GM19397 (cell line): ENCODE results near the gene HMGB3.
"Not testable (repeated sequence)": the region's sequence is repeated elsewhere in the genome, so short reads cannot be mapped to it uniquely, and the experiment has no call there.

ENCODE experiments used
- ATAC-seq: cut with Tn5 transposase; IDR thresholded peaks from one replicate; pipeline ENCODE4 v1.9.1; 2021; ENCODE audit warnings: mild to moderate bottlenecking, moderate library complexity; ENCODE audit not compliant: unreplicated experiment

Gene HMGB3

DNA sequence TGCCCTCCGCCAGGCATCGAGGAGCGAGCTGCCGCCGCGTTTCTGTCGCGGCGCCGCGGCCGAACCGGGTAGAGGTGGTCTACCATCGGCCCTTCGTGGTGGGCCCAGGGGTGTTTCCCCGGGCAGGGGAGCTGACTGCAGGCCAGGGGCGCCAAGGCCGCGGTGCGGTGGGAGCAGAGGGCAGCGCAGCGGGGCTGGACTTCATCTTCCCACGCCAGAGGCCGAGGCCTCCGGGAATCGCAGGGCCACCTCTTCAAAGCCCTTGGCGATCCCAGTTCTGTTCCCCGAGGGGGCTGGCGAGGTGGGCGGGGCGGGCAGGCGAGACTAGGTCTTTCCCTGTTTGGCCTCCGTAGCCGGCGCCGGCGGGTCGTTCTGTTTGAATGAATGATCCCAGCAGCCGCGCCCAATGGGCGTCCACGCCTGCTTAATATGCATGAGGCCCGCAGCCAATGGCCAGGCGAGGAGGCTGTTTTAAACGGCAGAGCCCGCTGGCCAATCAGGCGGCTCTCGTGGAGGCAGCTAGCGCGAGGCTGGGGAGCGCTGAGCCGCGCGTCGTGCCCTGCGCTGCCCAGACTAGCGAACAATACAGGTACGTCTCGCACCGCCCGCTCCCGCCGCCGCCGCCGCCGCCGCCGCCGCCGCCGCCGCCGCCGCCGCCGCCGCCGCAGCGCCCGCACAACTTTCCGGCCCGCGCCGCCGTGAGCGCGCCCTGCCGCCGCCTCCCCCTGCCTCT, at the start of gene HMGB3:
HMGB3 (plus strand) TSS at position 548 of the 733 bp plus-strand sequence. CDS start 2,265 bp downstream, outside the sequence.
- peak; percentile 95 for ATAC-seq

DNA sequence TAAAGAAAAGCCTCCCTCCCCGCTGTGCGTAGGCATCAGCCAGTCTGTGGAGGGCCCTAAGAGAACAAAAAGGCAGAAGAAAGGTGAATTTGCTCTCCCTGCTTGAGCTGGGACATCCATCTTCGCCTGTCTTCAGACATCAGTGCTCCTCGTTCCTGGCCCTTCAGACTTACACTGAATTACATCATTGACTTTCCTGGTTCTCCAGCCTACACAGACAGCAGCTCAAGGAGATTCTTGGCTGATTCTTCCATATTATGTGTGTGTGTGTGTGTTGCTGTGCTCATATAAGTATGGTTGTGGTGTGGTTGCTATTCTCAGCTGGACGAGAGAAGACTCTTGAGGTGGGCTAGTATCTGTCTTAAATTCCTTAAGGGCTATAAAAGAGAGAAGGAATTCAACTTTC, 49.2 kb upstream of the HMGB3 start:
- no peak for ATAC-seq

DNA sequence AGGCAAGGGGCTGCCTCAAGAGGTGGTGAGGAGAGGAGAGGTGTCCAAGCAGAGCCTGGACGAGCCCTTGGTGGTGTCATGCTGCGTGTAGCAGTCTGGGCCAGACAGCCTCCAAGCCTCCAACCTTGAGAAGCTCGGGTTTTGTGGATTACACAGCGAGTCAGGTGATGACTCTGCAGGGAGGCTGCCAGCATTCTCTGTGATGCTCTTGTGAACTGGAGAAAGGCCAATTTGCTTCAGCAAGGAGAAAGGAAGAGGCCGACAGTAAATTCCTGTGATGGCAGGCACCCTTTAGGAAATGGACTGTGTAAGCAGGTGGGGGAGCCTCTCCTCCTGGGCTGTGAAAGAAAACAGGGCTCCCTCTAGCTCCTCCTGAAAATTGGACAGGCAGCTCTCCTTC, 48.7 kb upstream of the HMGB3 start:
- no peak for ATAC-seq

DNA sequence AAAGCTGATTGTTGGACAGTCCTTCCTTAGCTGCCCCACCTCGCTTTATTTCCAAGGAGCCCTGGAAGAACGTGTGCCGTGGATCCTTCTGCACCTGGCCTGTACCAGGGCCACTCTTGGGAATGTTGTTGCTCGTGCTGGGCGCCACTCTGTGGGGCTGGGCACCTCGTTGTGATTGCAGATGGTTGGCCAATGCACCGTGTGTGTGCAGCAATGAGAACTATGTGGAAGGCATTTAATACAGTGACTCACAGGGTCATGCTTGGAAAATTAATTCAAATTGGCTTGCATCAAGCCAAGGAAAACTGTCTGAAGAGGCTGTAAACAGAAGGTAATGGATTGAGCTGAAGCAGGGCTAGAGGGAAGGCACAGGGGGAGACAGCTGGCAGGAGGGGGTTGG, 47.7 kb upstream of the HMGB3 start:
- ATAC-seq, result no peak

DNA sequence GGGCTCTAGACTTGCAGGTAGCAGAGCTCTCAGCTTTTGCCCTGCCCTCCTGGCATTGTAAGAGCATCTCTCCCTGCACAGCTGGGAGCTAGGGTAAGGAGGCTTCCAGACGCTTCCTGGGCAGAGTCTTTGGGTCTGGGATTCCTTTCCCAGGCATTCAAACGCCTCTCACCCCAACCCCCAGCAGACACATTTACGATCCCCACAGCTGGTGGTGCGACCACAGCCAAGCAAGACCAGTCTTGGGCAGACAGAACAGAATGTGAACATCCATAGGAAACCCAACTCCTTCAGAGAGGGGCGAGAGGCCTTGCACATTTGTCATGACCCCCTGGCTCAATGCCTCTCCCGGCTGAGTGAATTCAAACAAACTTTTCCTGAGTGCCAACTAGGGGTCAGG, 46.6 kb upstream of the HMGB3 start:
- ATAC-seq, result no peak

DNA sequence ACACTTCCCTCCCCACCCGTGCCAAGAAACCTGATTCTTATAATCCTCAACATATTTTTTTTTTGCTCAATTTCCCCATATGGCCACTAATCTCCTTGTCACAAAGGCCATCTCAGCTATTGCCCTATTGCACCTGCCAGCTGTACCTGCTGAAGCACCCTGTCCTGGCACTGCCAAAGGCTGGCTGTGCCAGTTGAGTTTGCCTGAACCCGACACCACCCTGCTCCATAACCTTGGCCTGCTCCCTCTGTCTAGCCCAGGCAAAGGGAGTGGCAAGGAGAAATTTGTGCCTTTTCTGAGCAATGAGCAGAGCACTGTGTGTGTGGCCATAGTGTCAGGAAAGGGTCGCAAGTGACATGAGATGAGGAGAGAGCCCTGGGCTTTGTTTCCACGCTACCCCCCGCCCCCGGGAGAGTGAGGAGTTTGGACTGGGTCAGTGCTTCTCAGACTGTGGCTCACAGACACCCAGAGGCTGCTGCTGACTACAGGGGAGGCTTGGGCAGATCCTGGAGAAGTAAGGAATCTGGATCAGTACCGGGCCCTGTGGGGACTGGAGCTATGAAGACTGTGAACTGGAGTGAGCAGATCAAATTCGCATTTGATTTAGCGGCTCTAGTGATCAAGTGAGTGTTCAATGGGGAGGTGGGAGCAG, 42.2 kb upstream of the HMGB3 start:
- ATAC-seq, result no peak

- ATAC-seq, result no peak
These were observed 41.6 kb upstream of the HMGB3 start for GRCh38 chrX:150941580-150941979.

DNA sequence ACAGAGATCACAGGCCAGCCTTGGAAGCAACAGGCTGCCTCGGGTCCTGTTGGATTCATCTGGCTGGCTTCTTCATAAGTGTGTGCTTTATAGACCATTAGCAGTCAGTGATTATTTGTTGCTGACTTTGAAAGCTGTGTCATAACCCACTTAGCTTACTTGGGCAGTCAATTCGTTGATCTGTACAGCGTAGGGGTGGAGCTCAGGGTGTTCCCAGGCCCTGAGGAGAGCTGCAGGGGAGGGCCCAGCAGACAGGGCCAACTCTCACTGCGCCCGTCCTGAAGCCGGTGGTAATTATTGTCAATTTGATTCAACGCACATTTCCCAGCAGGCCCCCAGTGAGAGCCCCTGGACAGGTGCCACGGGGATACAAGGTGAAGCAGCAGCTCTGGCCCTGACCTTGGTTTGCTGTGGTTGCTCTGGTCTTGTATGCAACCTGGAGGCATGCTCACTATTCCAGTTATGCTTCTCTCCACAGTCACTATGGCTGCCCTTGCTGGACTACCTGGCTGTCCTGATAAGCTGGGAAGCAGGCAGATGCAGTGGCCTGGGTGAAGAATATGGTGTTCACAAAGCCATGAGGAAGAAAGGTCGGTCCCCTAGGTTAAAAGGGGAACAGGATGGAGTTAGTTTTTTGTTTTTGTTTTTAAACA, 40.1 kb upstream of the HMGB3 start:
- ATAC-seq, result no peak

GRCh38 chrX:150944233-150944632, 38.9 kb upstream of the HMGB3 start:
- ATAC-seq, result no peak

DNA sequence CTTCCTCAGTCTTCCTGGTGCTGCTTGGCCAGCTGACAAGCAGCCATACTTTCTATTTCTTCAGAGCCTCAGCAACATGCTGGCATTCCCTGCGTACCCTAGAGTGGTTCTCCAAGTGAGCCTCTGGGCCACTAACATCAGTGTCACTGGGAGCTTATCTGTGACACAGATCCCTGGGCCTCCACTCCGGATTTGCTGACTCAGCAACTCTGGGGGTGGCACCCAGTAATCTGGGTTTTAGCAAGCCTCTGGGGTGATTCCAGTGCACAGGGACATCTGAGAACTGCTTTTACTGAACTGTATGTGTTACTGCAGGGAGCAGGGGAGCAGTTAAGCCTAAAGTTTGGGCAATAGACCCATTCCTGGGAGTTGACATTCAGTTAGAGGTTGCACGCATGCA, 28.2 kb upstream of the HMGB3 start:
- no peak for ATAC-seq

DNA sequence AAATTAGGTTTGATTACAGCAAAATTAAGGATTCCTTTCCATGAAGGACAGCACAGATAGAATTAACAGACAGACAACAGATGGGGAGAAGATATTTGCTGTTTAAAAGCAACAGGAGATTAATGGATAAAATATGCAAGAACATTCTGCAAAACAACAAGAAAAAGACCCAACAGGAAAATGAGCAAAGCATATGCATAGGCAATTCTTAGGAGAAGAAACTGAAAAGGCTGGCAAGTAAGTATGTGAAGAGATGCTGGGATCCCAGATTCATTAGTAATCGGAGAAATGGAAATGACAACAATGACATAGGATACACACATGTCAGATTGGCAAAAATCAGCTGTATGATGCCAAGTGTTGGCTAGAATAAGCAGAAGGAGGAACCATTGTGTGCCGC, 27.5 kb upstream of the HMGB3 start:
- no peak for ATAC-seq

GRCh38 chrX:150958177-150958576, 25.0 kb upstream of the HMGB3 start:
- no peak for ATAC-seq

GRCh38 chrX:150959557-150959956, 23.6 kb upstream of the HMGB3 start:
- ATAC-seq, result no peak

DNA sequence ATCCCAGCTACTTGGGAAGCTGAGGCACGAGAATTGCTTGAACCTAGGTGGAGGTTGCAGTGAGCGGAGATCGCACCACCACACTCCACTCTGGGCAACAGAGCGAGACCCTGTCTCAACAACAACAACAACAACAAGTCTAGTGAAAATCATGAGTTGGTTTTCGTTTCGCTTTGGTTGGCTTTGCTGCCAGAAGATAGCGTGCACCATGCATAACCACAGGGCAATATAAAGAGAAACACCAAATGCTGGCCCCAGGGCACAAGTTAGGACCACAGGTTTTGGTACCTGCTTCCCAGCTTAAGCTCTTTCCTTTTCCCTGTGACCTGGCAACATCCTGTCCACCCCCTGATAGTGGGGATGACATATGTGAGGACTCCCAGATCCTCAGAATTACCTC, 21.5 kb upstream of the HMGB3 start:
- ATAC-seq, result no peak

DNA sequence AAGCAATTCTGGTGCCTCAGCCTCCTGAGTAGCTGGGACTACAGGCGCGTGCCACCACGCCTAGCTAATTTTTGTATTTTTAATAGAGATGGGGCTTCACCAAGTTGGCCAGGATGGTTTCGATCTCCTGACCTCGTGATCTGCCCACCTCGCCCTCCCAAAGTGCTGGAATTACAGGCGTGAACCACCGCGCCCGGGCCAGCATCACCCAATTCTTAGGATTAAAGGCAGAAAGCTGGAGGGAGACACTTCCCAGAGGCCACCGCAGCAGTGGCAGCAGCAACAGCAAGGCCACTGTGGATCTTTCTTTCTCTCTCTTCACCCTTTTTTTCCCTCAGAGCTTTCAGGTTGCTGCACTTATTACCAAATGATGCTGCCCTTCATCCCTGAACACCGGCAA, 18.7 kb upstream of the HMGB3 start:
- ATAC-seq, result not testable (repeated sequence)

DNA sequence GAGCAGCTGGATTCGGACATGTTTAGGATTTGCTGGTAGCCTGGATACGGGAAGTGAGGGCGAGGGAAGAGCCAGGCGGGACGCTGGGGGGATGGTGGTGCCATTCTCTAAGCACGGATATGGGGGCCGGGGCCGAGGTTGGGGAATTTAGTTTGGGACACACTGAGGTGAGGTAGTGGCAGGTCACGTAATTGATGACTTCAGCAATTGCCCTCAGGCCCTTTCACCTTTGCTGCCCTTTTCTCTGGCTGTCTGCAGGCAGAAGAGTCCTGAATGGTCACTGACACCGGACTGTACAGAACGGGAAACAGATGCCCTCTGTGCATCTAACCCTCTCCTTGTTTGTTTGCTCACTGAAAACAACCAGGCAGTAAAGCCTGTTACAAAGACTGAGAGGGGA, 16.9 kb upstream of the HMGB3 start:
- ATAC-seq, result no peak

DNA sequence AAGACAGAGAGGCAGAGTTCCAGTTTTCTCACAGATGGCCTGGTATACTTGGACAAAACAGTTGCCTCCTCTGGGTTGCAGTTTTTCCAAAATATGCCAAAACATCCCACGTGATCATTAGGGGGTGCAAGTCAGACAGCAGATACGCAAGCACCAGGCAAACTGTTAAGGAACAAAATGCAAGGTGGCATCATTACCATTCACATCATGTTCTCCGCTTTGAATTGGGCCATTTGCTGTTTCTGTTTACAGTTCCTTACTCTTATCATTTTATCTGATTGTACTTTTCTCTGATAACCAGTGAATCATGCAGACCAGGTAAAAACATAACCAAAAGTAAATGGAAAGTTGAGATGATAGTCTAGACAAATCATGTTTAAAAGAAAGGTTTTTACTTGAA, 16.4 kb upstream of the HMGB3 start:
- ATAC-seq, result no peak

GRCh38 chrX:150967786-150968185, 15.3 kb upstream of the HMGB3 start:
- no peak for ATAC-seq

DNA sequence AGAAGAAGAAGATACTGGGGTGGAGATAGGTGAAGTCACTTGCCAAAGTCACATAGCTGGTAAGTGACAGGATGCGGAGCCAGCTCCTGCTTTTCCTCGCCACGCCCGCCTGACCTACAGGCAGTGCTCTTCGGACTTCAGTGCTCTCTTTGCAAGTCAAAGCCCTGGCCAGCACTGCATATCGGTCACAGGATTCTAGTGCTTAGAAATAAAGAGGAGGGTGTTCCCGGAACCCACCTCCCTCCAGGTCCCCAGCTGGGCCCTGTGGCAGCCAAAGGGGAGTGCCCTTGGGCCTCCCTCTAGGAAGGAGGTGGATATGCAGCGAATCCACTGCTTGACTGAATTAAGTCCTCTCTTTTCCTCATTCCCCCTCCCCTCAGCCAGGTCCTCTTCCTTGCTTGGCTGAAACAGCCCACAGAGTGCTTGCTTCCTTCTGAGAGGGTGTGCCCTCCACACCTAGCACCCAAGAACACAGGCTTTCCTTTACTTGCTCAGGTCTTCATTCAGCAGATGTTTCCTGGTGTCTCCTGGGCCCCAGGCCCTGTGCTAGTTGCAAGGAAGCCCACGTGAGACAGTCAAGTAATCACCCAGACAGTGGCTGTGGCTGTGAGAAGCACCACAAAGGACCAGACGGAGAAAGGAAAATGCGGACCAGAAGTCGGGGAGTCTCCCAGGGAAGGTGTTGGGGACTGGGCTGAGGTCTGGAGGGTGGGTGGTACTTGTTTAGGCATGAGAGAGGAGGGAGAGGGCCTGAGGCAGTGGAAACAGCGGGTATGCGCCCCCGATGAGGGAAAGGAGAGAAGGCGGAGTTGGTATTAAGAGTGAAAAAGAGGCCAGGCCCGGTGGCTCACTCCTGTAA, 14.0 kb upstream of the HMGB3 start:
- no peak for ATAC-seq

GRCh38 chrX:150972450-150972849, 10.7 kb upstream of the HMGB3 start:
- no peak for ATAC-seq

DNA sequence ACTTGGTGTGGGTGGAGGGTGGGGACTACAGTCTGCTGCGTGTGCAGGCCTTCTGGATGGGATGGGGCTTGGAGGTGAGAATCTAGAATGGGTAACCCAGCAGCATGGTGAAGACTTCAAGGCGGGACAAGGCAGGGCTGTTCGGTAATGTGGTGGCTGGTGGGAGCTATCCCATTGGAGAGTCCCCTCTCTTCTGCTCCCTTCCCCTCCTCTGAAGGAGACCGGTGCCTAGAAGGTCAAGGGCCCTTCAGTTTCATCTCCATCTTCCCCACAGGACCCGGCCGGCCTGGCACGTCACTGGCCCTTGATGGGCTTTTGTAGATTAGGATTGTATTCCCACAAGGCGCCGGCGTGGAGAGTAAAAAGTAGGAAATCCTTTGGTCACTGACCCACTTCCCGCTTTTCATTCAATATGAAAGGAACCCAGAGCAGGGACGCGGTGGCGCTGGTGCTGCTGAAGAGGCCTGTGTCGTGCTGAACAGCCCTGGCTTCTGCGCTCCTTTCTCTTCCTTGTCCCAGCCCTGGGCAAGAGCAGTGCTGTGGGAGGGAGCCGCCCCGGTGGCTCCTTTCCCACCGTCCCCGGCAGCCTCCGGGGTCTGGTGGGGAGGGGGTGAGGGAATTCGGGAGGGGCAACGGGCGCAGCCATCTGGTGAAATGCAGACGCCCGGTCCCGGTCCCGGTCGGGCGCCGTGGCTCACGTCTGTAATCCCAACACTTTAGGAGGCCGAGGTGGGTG, 7.3 kb upstream of the HMGB3 start:
- no peak for ATAC-seq
